ENCODE measurements around the gene PTGFR.

PTGFR gene

GRCh38 chr1:78475888-78476610, 14.7 kb upstream of the PTGFR start:
- TF ChIP-seq, protein P1, sequence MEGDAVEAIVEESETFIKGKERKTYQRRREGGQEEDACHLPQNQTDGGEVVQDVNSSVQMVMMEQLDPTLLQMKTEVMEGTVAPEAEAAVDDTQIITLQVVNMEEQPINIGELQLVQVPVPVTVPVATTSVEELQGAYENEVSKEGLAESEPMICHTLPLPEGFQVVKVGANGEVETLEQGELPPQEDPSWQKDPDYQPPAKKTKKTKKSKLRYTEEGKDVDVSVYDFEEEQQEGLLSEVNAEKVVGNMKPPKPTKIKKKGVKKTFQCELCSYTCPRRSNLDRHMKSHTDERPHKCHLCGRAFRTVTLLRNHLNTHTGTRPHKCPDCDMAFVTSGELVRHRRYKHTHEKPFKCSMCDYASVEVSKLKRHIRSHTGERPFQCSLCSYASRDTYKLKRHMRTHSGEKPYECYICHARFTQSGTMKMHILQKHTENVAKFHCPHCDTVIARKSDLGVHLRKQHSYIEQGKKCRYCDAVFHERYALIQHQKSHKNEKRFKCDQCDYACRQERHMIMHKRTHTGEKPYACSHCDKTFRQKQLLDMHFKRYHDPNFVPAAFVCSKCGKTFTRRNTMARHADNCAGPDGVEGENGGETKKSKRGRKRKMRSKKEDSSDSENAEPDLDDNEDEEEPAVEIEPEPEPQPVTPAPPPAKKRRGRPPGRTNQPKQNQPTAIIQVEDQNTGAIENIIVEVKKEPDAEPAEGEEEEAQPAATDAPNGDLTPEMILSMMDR (IDR thresholded peaks at IDR 0.05), result no peak
- no peak overlapping the region for H3K4me3 ChIP-seq (ENCODE audit: low read depth in 1 of 2, low read length in 1 of 2)
- H3K27me3 ChIP-seq, result no peaks in the 10 kb centered on the region
- H3K27ac ChIP-seq, result no peak overlapping the region
- H3K4me1 ChIP-seq (ENCODE audit: control insufficient read depth in 1 of 2, insufficient read depth in 1 of 2, low read depth in 1 of 2, low read length in 1 of 2), result peaks cover 3 to 9% of the 10 kb centered on the region in 2 experiments
- H3K9me3 ChIP-seq, result no peaks in the 10 kb centered on the region
- H3K36me3 ChIP-seq, result no peaks in the 10 kb centered on the region

- Histone ChIP-seq H3K4me3 (ENCODE audit: low read depth in 1 of 2, low read length in 1 of 2) (no peak overlapping the region), H3K9me3 (no peaks in the 10 kb centered on the region), H3K27ac (no peak overlapping the region), H3K4me1 (ENCODE audit: control insufficient read depth in 1 of 2, insufficient read depth in 1 of 2, low read depth in 1 of 2, low read length in 1 of 2) (no peaks in the 10 kb centered on the region), H3K36me3 (no peaks in the 10 kb centered on the region), H3K27me3 (no peaks in the 10 kb centered on the region)
- TF ChIP-seq, protein P1 (IDR thresholded peaks at IDR 0.05), result no peak
Observed at GRCh38 chr1:78483903-78484302, 6.9 kb upstream of the PTGFR start.

GRCh38 chr1:78491451-78492071, 787 bp downstream of the PTGFR start:
- Histone ChIP-seq H3K27ac (no peak overlapping the region), H3K36me3 (no peaks in the 10 kb centered on the region), H3K9me3 (no peaks in the 10 kb centered on the region), H3K4me3 (ENCODE audit: low read depth in 1 of 2, low read length in 1 of 2) (no peak overlapping the region), H3K27me3 (peaks cover 41% of the 10 kb centered on the region), H3K4me1 (ENCODE audit: control insufficient read depth in 1 of 2, insufficient read depth in 1 of 2, low read depth in 1 of 2, low read length in 1 of 2) (no peaks in the 10 kb centered on the region)
- TF ChIP-seq, protein P1 (IDR thresholded peaks at IDR 0.05), result no peak

GRCh38 chr1:78492386-78492950, 1.7 kb downstream of the PTGFR start:
- Histone ChIP-seq H3K4me1 (ENCODE audit: control insufficient read depth in 1 of 2, insufficient read depth in 1 of 2, low read depth in 1 of 2, low read length in 1 of 2) (no peaks in the 10 kb centered on the region), H3K4me3 (ENCODE audit: low read depth in 1 of 2, low read length in 1 of 2) (no peak overlapping the region)

GRCh38 chr1:78493451-78493850, 2.7 kb downstream of the PTGFR start:
- no peaks in the 10 kb centered on the region for H3K36me3 ChIP-seq
- H3K9me3 ChIP-seq, result no peaks in the 10 kb centered on the region
- H3K4me1 ChIP-seq (ENCODE audit: control insufficient read depth in 1 of 2, insufficient read depth in 1 of 2, low read depth in 1 of 2, low read length in 1 of 2), result no peaks in the 10 kb centered on the region
- TF ChIP-seq, protein P1 (IDR thresholded peaks at IDR 0.05), result no peak
- H3K27ac ChIP-seq, result no peak overlapping the region
- no peak overlapping the region for H3K4me3 ChIP-seq (ENCODE audit: low read depth in 1 of 2, low read length in 1 of 2)
- peaks cover 41% of the 10 kb centered on the region for H3K27me3 ChIP-seq

More at GRCh38 chr1:78492386-78492950, 1.7 kb downstream of the PTGFR start:
- no peak overlapping the region for H3K27ac ChIP-seq
- TF ChIP-seq, protein P1 (IDR thresholded peaks at IDR 0.05), result no peak
- no peaks in the 10 kb centered on the region for H3K9me3 ChIP-seq
- H3K27me3 ChIP-seq, result peaks cover 41% of the 10 kb centered on the region
- H3K36me3 ChIP-seq, result no peaks in the 10 kb centered on the region

Data from neutrophil (primary cell).